AG10803 (cell line): ENCODE data around the gene MRPL40.

Source experiments
- DNase-seq: peaks from one replicate; pipeline ENCODE4 v3.0.0; 2010; ENCODE audit warnings: low read depth
- H3K4me3 ChIP-seq: 2 replicates; pipeline ENCODE4 v1.5.1; 2011; ENCODE audit warnings: mild to moderate bottlenecking, low read length, control low read depth
- CTCF ChIP-seq: conservative IDR thresholded peaks from 2 replicates; pipeline ENCODE4 v1.5.1; 2011; ENCODE audit warnings: mild to moderate bottlenecking, low read length, control low read depth, inconsistent platforms

MRPL40 gene

DNA sequence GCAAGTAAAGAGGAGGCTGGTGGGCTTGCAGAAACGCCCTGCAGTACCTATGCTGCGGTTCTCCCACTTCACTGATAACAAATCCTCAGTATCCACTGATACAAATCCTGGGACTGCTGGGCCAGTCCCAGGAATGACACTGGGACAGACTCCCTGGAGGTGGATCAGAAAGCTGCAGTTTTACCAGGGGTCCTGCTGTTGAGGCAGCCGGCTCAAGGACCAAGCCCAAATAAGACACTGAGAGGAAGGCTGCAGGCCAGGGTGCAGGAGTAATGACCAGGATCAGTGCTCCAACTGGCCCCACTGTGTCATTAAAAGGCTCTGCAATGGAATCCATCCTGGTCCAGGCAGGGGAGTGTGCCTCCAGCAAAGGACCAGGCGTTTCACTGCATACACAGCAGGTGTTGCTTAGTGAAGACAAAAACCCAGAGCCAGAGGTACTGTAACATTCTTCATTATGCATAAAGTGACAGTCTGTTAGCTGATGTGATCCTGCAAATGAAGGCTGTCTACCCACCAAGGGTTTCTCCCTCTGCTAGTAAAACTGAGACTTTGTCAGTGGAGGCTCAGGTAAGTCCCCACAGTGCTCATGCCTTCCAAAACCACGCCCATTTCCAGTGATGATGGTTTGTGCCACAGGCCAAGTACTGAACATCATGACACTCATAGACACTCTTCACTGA lies 16.5 kb downstream of the MRPL40 start:
- DNase-seq, result no peak
- no peak overlapping the region for H3K4me3 ChIP-seq
- no peak for TF ChIP-seq CTCF

DNA sequence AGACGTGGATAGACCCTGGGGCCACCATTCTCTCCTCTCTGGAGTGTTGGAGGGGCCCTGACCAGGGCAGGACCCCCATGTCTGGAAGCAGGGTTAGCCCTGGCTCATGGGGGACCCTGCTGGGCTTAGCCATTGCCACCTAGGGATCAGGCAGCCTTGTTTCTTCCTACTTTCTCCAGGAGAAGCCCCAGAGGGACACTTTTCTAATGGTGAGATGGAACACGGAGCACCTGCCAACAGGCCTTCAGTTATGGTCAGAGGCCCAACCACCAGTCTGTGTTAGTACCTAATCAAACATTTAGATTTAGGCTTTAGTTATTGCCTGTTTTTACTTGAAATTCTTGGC lies 17.1 kb downstream of the MRPL40 start:
- TF ChIP-seq CTCF, result no peak
- DNase-seq, result no peak
- no peak overlapping the region for H3K4me3 ChIP-seq

DNA sequence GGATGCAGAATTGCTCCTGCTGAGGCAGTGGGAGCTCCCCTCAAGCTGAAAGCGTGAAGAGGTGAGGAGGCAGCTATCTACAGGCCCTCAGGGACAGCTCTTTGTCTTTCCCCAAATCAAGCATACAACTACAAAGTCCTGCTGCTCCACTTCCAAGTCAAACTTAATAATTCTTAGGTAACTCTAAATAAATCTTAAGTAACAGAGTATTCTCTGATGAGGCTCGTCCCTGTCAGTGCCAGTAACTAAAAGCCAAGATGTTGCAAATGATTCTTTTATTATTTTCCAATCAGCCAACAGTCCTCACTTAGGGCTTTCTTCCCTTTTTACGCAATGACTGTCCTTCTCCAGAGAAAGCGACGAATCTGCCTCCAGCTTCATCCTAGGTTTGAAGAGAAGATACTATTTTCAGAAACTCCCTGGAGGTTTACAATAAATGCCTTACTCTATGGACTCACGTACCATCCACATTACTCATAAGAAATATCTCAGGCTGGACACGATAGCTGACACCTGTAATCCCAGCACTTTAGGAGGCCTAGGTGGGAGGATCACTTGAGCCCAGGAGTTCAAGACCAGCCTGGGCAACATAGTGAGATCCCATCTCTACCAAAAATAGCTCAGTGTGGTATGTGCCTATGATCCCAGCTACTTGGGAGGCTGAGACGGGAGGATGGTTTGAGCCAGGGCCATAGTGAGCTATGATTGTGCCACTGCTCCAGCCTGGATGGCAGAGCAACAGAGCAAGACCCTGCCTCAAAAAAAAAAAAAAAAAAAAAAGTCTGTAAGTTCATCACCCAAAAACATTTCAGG lies 18.2 kb downstream of the MRPL40 start:
- H3K4me3 ChIP-seq, result no peak overlapping the region
- TF ChIP-seq CTCF, result no peak
- DNase-seq, result no peak

GRCh38 chr22:19451570-19451969 lies 19.2 kb downstream of the MRPL40 start:
- DNase-seq, result no peak
- no peak overlapping the region for H3K4me3 ChIP-seq
- no peak for TF ChIP-seq CTCF

DNA sequence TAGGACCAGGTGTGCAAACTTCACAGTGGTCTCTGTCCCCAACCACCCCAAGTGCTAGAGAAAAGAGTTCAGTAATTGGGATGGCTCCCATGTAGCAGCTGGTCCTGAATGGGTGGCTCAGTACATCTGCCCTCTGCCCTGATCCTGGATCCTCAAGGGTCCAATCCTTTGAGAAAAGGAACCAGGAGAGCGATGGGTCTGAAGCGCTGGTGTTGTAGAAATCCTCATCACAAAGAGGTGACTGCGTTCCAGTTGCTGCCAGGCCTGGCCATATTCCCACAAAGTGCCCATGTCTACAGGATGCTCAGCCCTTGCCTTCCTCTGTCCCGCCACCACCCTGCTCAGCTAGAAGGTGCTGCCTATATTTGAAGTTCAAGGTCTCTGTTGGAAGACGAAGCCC lies 21.4 kb downstream of the MRPL40 start:
- TF ChIP-seq CTCF, result no peak
- DNase-seq, result no peak
- no peak overlapping the region for H3K4me3 ChIP-seq

DNA sequence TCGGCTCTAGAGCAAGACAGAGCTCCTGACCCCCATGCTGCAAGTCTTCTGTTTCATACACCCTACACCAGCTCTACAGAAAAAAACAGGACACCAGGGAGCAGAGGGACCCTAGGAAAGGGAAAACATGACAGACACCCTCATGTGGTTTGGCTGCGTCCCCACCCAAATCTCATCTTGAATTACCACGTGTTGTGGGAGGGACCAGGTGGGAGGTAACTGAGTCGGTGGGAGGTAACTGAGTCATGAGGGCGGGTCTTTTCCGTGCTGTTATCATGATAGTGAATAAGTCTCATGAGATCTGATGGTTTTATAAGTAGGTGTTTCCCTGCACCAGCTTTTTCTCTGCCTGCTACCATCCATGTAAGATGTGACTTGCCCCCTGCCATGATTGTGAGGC lies 21.8 kb downstream of the MRPL40 start:
- DNase-seq, result no peak
- no peak for TF ChIP-seq CTCF
- H3K4me3 ChIP-seq, result no peak overlapping the region

- no peak overlapping the region for H3K4me3 ChIP-seq
- no peak for DNase-seq
- TF ChIP-seq CTCF, result no peak
Observed at GRCh38 chr22:19455033-19455432, 22.7 kb downstream of the MRPL40 start.
